ENCODE results near the gene NGEF. TPM values are rescaled to one million over a fixed set of nuclear protein-coding genes. Genes with fewer than 3 reads are reported as not detected.
"Not testable (repeated sequence)": the region's sequence is repeated elsewhere in the genome, so short reads cannot be mapped to it uniquely, and the experiment has no call there.

NGEF gene
- polyA plus RNA-seq, 3 donors: 0.11 to 2.2 (median 0.58) TPM

DNA sequence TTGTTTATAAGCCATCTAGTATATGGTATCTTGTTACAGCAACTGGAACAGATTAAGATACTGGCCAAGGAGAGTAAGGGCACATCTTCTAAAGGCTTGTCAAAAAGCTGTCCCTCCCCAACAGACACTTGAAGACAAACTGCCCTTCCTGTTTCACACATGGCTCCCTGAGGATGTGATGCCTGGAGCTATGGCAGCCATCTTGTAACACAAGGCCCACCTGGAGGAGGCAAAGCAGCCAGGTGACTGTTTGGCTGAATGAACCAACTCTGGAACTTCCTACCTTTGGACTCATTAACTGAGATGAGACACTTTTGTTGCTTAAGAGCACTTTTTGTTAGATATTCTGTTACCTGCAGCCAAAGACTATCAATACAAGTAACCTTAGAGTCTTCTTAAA, 88.6 kb downstream of the NGEF start:
- H3K27ac ChIP-seq (ENCODE audit: low read depth, low read length): no peak overlapping the region

DNA sequence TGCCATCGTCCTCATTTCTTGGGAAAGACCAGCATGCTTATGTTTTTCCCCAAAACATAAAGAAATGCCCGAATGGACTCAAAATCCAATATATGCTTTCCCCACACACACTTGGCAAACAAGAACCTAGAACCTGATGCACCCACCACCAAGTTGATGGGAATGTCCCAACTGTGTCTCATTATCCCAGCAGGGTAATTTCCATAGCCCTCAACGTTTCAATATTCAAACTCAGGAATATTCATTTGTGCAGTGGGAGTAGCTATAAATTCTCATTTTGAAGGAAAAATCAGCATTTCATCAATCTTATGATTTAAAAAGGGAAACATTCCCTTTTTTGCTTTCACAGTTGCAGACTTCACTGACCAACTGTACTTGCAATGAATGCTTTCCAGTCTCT, 92.3 kb downstream of the NGEF start:
- no peak overlapping the region for H3K27ac ChIP-seq (ENCODE audit: low read depth, low read length)
- 75 to 80% (median 79%) methylated on average over 3 of the region's 3 CpGs for WGBS, 3 donors

DNA sequence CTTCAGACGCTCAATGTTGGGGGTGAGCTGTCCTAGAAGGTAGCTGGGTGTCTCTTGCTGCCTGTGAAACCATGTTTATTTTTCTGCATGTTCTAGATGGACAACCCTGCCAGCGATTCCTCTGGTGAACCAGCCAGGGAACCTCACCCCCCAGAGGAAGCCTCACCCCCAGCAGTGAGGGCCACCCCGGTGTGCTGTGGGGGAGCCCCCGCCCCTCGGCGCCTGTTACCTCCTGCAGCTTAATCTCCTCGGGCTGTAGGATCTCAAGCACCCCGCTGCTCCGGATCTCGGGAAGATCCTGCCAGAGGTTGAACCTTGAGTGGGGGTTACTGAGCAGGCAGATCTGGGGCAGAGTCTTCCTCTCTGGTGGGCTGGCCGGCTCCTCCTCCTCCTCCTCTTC, 93.0 kb downstream of the NGEF start:
- 79 to 82% (median 80%) methylated on average over 11 of the region's 11 CpGs for WGBS, 3 donors
- no peak overlapping the region for H3K27ac ChIP-seq (ENCODE audit: low read depth, low read length)

DNA sequence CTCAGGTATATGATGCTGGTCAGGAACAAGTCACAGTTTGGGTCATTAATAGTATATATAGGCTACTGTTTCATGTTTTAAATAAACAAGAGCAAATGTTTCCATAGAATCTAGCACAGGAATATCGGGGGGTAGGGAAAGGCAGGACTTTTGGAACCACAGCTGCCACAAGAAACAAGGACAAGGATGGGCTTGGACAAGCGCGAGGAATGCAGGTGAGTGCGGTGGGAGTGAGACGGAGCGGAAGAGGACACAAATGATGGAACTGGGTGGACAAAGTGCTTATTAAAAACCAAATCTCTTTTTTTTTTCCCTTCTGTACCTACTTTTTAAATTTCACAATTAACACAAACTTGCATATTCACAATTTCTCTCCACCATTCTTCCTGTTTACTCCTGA, 93.9 kb downstream of the NGEF start:
- H3K27ac ChIP-seq (ENCODE audit: low read depth, low read length): no peak overlapping the region
- WGBS, 3 donors: 94 to 99% (median 96%) methylated on average over 6 of the region's 6 CpGs

DNA sequence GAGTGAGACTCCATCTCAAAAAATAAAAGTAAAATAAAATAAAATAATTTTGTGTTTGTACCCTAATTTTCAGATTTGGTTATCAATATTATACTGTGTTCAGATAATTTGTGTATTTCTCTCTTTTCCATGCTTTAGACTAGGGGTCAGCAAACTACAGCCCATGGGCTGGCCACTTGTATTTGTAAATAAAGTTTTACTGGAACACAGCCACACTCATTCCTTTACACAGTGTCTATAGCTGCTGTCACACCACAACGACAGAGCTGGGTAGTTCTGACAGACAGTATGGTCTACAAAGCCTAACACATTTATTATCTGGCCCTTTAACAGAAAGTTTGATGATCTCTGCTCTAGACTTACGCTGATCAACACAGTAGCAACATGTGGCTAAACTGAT, 99.2 kb downstream of the NGEF start:
- WGBS, 3 donors: 73 to 80% (median 76%) methylated on average over 2 of the region's 2 CpGs
- no peak overlapping the region for H3K27ac ChIP-seq (ENCODE audit: low read depth, low read length)

DNA sequence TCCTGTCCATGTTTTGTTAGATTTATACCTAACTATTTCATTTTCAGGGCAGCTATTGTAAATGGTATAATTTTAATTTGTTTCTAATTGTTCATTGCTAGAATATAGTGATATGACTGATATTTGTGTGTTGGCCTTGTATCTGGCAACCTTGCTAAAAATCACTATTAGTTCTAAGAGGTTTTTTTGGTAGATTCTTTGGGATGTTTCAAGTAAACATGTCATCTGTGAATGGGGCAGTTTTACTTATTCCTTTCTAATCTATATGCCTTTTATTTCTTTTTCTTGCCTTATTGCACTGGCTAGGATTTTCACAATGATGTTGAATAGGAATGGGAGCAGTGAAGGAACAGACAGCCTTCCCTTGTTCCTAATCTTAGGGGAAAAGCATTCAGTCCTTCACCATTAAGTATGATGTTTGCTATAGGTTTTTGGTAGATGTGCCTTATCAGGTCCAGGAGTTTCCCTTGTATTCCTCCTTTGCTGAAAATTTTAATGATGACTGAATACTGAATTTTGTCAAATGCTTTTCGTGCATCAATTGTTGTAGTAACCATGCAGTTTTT, 101.3 kb downstream of the NGEF start:
- no peak overlapping the region for H3K27ac ChIP-seq (ENCODE audit: low read depth, low read length)
- 55 to 70% (median 59%) methylated on average over 1 of the region's 1 CpG for WGBS, 3 donors

DNA sequence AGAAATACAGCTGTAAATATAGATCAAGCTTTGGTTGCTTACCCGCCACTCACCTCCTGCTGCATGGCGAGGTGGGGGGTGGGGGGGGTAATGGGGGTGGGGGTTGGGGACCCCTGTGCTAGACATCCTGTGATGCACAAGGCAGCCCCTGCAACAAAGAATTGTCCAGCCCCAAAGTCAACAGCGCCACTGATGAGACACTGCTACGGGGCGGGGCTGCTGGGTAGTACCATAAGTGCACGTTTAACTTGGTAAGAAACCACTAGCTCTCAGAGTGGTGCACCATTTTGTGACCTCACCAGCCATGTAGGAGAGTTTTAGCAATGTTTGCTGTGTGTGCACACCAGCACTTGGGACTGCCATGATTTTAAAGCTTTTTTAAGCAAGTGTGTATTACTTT, 102.7 kb downstream of the NGEF start:
- H3K27ac ChIP-seq (ENCODE audit: low read depth, low read length): no peak overlapping the region
- WGBS, 3 donors: 86 to 95% (median 94%) methylated on average over 6 of the region's 6 CpGs

DNA sequence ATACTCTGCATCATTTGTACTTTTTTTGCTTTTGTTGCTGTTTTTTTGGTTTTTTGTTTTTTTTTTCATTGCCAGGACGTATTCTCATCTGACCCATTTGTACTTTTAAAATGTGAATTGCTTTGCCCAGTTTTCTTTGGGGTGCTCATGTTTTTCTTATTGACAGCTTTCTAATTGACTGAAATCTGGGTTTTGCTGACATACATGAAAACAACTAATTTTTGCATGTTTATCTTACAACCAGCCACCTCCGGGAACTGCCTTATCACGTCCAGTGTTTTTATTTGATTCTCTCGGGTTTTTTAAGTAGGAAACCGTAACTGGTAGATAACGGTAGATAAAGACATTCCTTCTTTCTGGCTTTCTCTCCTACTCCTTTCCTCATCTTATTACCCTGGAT, 104.4 kb downstream of the NGEF start:
- 45 to 65% (median 53%) methylated on average over 6 of the region's 6 CpGs for WGBS, 3 donors
- H3K27ac ChIP-seq (ENCODE audit: low read depth, low read length): no peak overlapping the region

DNA sequence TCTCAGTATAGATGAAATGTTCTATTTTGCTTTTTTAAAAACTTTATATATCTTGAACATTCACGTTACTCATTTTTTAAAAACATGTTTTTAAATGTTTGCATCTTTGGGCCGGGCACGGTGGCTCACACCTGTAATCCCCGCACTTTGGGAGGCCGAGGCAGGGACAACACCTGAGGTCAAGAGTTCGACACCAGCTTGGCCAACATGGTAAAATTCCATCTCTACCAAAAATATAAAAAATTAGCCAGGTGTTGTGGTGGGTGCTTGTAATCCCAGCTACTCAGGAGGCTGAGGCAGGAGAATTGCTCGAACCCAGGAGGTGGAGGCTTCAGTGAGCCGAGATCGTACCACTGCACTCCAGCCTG, 105.4 kb downstream of the NGEF start:
- not testable (repeated sequence) for H3K27ac ChIP-seq (ENCODE audit: low read depth, low read length)
- 95 to 98% (median 97%) methylated on average over 9 of the region's 9 CpGs for WGBS, 3 donors

DNA sequence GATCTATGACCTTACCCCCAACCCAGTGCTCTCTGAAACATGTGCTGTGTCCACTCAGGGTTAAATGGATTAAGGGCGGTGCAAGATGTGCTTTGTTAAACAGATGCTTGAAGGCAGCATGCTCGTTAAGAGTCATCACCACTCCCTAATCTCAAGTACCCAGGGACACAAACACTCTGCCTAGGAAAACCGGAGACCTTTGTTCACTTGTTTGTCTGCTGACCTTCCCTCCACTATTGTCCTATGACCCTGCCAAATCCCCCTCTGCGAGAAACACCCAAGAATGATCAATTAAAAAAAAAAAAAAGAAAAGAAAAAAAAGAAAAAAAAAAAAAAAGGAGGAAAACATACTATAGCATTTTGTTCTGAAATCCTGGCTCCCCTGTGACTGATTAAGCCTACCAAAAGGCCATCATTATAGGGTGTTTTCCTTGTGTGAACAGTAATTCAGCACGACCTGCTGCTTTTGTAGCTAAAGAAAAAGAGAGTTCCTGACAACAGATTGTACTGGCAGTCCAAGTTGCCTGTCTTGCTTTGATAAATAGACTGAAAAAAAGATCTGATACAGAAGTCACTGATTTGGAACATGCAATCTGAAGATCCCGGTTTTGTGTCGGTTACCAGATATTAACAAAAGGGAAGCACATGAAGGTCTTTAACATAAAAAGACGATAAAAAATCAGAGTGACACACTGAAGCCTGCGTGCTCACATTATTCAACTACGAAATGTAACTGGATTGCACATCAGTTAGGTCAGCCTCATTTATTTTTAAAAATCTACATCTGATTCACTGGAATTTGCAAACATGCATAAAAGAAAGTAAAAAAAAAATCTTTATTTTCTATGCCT, 106.0 kb downstream of the NGEF start:
- H3K27ac ChIP-seq (ENCODE audit: low read depth, low read length): not testable (repeated sequence)
- WGBS, 3 donors: 71 to 85% (median 80%) methylated on average over 7 to 9 of the region's 10 CpGs

DNA sequence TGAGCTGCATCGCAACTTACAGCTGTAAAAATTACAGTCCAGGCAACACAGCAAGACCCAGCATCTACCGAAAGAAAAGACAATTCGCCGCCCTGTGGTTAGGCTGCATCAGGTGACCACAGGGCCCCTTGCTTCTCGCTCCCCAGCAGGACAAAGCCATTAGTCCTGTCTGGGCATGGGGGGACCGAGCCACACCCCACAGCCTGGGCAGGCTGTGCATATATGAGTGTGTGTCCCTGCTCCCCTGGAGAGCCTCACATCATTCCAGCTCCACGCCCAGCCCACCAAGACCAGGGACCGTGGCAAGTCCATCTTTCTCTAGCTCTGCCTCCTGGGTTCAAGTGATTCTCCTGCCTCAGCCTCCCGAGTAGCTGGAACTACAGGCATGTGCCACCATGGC, 109.1 kb downstream of the NGEF start:
- 80 to 92% (median 86%) methylated on average over 9 of the region's 9 CpGs for WGBS, 3 donors
- H3K27ac ChIP-seq (ENCODE audit: low read depth, low read length): no peak overlapping the region

DNA sequence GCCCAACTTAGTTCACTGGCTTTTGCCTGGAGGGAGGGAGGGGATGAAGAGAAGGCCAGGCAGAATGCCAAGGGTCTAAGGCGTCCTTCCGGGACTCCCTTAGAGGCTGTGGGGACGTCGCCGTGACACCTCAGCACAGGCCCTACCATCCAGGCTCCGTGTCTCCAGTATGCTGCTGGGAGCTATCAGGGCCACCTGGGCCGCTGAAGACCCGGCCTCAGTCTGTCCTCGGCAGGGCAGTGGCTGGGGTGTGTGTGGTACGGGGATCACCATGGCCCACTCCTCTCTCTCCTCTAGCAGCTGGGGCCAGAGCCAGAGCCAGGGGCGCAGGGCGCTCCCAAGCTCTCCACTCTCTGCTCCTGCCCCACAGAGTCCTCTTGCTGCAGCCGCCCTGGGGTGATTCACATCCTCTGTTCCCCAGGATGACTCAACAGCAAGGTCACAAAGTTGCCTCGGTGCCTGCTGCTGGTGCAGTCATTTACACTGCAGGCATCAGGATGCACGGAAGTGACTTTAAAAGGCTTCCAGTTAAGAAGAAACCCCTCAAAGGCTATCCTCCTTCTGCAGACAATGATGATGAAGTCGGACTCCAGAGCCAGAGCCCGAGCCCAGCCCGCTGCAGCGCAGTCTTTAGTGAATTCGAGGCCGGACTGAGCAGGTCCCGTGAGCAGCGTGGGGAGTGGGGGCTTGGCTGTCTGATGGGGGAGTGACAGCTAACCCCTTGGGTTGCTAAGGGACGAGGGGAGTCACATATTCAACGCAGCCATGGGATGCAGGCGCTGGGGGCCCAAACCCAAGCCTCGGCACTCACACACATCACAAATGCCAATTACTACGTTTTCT, 111.1 kb downstream of the NGEF start:
- no peak overlapping the region for H3K27ac ChIP-seq (ENCODE audit: low read depth, low read length)
- WGBS, 3 donors: 69 to 83% (median 75%) methylated on average over 28 of the region's 28 CpGs

DNA sequence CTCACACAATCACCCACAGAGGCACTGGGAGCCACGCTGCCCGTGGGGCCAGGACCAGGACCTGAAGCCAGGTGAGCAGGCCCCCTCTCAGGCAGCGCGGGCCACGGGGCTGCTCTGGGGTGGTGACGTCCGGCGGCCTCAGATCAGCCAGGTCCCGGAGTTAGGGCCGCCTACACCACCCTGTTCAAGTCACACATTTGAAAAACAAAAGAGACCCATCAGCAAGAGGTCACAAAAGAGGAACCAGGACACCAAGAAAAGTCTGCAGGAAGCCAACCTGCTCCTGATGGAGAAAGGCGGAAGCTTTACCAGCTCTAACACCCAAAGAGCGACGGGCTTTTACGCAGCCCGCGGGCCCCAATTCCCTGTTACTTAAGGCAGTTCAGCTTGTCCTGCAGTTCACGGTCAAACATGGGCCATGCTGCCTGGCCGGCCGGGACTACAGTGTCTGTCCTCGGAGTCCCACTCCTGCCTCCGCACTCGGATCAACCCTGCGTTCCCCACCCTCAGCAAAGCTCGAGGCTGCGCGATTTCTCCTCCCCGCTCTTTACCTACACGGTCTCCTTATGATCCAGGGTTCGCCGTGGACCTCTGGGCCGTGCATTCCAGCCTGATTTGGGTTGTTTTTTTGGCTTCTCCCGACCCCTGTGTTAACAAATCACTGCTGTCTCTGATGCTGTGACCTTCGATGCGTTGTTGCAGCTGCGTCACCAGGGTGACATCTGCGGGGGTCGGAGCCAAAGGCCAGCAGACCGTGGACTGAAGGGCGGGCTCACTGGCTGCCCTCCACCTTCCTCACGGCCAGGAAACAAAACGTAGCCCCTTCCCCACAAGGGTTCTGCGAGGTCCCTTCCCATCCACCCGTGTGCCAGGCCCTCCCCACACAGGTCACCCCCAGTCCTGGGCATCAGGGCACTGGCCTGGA, 112.0 kb downstream of the NGEF start:
- WGBS, 3 donors: 61 to 68% (median 63%) methylated on average over 43 of the region's 43 CpGs
- H3K27ac ChIP-seq (ENCODE audit: low read depth, low read length): no peak overlapping the region

DNA sequence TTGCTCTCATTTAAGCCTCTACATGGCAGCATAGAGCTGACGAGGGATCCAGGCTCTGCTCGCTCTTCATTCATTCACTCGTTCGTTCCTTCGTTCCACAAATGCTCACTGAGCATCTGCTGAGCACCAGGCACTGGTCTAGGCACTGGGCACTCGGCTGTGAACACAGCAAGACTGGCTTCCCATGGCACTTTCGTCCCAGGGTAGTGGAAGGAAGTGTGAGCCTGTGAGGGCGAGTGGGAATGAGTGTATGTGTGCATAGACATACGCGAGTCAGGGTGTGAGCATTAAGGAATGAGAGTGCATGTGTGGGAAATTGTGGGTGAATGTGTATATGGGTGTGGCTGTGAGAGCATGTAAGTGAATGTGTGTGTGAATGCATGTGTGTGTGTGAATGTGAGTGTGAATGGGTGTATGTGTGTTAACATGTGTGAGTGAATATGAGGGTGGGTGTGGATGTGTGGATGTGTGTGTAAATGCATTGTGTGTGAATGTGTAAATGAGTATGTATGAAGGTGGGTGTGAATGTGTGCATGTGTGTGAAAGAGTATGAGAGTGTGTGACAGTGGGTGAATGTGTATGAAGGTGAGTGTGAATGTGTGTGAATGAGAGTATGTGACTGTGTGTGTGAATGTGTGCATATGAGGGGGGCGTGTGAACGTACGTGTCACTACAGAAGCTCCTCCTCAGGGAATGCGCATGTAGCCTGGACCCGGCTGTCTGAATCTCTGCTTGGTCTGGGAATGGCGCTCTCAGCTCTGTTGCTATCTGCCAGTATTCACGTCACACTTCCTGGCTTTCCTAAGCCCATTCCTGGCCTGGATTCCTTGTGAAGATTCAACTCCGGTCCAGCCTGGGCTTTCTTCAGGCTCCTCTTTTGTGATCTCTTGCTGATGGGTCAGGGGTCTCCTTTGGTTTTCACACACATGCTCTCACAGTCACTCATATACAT, 114.2 kb downstream of the NGEF start:
- 64 to 82% (median 77%) methylated on average over 18 of the region's 18 CpGs for WGBS, 3 donors
- H3K27ac ChIP-seq (ENCODE audit: low read depth, low read length): no peak overlapping the region

DNA sequence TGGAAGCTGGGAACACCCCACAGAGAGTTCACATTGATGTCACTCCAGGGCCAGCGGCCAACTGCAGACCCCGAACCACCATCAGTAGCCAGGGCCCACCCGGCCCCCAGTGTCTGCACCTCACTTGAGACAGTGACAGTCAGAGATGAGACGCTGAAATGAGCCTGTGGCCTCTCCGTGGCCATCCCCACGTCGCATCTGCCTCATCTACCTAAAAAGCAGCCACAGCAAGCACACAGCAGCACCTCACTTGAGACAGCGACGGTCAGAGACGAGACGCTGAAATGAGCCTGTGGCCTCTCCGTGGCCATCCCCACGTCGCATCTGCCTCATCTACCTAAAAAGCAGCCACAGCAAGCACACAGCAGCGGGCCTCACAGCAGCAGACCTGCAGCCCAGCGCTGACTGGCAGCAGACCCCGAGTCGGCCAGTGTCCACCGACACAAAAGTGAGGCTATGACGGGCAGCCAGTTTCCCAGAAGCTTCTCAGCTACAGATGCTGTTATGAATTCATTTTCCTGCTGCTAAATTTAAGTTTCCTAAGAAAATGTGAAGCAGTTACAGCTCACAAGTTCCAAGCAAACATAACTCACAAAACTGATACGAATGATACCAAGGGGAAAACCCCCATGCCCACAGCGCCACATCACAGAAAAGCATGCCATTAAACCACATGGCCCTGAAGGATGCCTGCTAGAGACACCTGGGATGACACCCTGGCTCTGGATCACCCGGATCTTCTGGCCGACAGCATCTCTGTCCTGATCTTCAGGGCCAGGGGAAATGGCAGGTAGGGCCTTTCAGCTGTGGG, 115.3 kb downstream of the NGEF start:
- 91 to 96% (median 91%) methylated on average over 24 of the region's 24 CpGs for WGBS, 3 donors

DNA sequence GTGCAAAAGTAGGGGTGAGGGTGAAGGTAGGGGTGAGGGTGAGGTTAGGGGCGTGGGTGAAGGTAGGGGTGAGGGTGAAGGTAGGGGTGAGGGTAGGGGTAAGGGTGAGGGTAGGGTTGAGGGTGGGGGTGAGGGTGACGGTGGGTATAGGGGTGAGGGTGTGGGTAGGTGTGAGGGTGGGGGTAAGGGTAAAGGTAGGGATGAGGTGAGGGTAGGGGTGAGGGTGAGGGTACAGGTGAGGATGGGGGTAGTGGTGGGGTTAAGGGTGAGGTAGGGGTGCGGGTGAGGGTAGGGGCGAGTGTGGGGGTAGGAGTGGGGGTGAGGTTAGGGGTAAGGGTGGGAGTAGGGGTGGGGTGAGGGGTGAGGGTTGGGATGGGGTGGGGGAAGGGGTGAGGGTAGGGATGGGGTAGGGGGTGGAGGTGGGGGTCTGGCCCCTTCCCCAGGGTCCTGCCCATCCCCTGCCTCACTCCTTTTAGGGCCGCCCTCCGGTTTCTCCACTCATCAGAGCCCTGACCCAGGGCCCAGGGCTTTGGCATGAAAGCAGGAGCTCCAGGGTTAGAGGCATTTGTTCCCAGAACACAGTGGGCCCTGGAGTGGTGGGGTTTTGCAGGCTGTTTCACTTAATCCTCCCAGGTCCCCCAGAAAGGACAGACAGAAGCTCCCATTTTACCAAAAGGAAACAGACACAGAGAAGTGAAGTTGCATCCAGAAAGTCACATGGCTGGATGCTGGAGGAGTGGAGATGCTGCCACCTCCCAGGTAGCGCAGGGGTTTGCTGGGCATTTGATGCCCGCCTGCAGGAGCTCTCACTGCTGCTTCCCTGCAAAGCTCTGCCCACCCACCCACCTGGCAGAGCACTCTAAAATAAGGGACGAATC, 116.1 kb downstream of the NGEF start:
- WGBS, 3 donors: 89 to 94% (median 92%) methylated on average over 9 of the region's 9 CpGs
- H3K27ac ChIP-seq (ENCODE audit: low read depth, low read length): no peak overlapping the region

More for the DNA sequence above, 115.3 kb downstream of the NGEF start:
- no peak overlapping the region for H3K27ac ChIP-seq (ENCODE audit: low read depth, low read length)

Data from adipose tissue (tissue), 3 donors.